ENCODE results near the gene FTH1. TPM values are rescaled to one million over a fixed set of nuclear protein-coding genes. Genes with fewer than 3 reads are reported as not detected.
A peak's percentile ranks its signal among the peaks of the same experiment; 100 is the strongest.

Gene FTH1
- total and polyA plus RNA-seq, 2 of the 4 experiments (the other 2 are of a cell fraction): 344 to 2,516 TPM

DNA sequence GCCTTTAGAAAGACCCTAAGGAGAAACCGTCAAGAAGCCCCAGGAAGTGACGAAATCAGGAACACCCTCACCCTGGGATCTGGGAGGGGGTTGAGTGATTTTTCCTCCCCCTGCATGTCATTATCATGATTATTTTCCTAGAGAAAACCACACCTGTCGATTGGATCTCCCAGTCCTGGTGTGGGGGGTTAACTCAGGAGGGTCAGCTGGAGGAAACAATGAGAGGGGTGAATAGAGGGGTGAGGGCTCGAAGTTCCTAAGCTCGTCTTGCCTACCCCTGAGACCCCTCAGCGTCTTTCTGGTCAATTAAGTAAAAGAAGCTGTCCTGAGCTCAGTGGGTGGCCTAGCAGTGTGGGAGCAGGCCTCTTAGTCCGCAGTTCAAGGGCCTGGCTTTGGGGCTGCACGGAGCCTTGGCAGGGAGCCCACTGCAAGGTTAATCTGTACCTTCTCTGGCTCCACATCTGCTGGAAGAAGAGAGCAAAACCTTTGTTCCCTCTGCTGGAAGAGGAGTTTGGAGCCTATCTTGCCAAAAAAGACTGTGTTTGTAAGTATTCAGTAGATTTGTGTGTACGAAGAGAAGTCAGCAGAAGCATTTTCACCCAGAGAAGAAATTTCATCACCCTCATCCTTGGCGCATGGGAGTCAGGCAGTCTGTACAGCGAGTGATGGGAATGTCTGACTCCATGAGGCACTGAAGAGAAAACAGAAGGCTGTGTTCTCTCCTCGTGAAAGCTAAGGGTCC is 34.2 kb upstream of the FTH1 start:
- H4K5ac ChIP-seq (ENCODE audit: low read depth, low read length): no peak overlapping the region
- H3K9ac ChIP-seq (ENCODE audit: low read depth, low read length): no peak overlapping the region
- intact Hi-C loops (cut with micrococcal nuclease) (no loop called here), dilution Hi-C loops (cut with HindIII; ENCODE audit: low sequenced_read_pairs, unreplicated experiment) (no loop called here), in situ Hi-C loops (cut with MboI; ENCODE audit: low sequenced_read_pairs) (no loop called here)
- H2BK15ac ChIP-seq (ENCODE audit: low read depth, low read length): no peak overlapping the region
- no peak overlapping the region for H4K8ac ChIP-seq (ENCODE audit: low read depth in 2 of 2, low read length in 2 of 2)
- no peak overlapping the region for H2AK9ac ChIP-seq (replicated peaks; ENCODE audit: low read depth, low read length, poor library complexity)
- TF ChIP-seq SMC3 (IDR thresholded peaks at IDR 0.05; ENCODE audit: low read depth, low read length): no peak
- TF ChIP-seq MAZ (IDR thresholded peaks at IDR 0.05; ENCODE audit: borderline replicate concordance, low read depth, low read length): no peak
- TF ChIP-seq MXI1 (IDR thresholded peaks at IDR 0.05; ENCODE audit: borderline replicate concordance, low read depth, low read length): no peak
- TF ChIP-seq RCOR1 (IDR thresholded peaks at IDR 0.05; ENCODE audit: insufficient replicate concordance, low read length): no peak
- no peak for TF ChIP-seq POLR2A (IDR thresholded peaks at IDR 0.05; ENCODE audit: low read depth, low read length)
- TF ChIP-seq, protein P1, sequence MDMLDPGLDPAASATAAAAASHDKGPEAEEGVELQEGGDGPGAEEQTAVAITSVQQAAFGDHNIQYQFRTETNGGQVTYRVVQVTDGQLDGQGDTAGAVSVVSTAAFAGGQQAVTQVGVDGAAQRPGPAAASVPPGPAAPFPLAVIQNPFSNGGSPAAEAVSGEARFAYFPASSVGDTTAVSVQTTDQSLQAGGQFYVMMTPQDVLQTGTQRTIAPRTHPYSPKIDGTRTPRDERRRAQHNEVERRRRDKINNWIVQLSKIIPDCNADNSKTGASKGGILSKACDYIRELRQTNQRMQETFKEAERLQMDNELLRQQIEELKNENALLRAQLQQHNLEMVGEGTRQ (IDR thresholded peaks at IDR 0.05; ENCODE audit: low read depth, low read length): no peak
- no peak for TF ChIP-seq NFE2L2 (IDR thresholded peaks at IDR 0.05; ENCODE audit: low read depth, low read length)
- TF ChIP-seq RAD21 (IDR thresholded peaks at IDR 0.05; ENCODE audit: low read length): no peak
- no TSS peak for BruUV-seq (replicated peaks)
- peaks cover 10% of the 10 kb centered on the region for H3K9me3 ChIP-seq (ENCODE audit: control insufficient read depth, insufficient read depth, low read length)
- no peak overlapping the region for H3K4ac ChIP-seq (ENCODE audit: low read depth, low read length)
- H2BK120ac ChIP-seq (ENCODE audit: low read depth, low read length): no peak overlapping the region
- H3K27ac ChIP-seq (ENCODE audit: insufficient read depth, low read length): no peak overlapping the region
- H3K4me2 ChIP-seq (ENCODE audit: low read depth, low read length): no peak overlapping the region
- H3K9me1 ChIP-seq (ENCODE audit: insufficient read depth, low read length): no peaks in the 10 kb centered on the region
- H4K91ac ChIP-seq (ENCODE audit: insufficient read depth, low read depth, low read length): no peak overlapping the region
- no peak overlapping the region for H3K23ac ChIP-seq (ENCODE audit: low read depth, low read length)
- H3K56ac ChIP-seq (ENCODE audit: extremely low read depth, insufficient read depth, low read length): no peak overlapping the region
- no peaks in the 10 kb centered on the region for H3K36me3 ChIP-seq (ENCODE audit: control insufficient read depth, insufficient read depth, low read length)
- H3K27me3 ChIP-seq (ENCODE audit: control insufficient read depth, insufficient read depth, low read length): no peaks in the 10 kb centered on the region
- no peaks in the 10 kb centered on the region for H4K20me1 ChIP-seq (ENCODE audit: insufficient read depth, low read length)
- no peak overlapping the region for H3K4me3 ChIP-seq (ENCODE audit: insufficient read depth, low read depth, low read length)
- peaks cover 5% of the 10 kb centered on the region; the same call in 1 of the 2 replicates for H3K4me1 ChIP-seq (ENCODE audit: control insufficient read depth, insufficient read depth, low read length)
- no peak overlapping the region for H2AK5ac ChIP-seq (ENCODE audit: low read depth, low read length)
- WGBS, 2 experiments (ENCODE audit: extremely low coverage in 2 of 2, insufficient read length in 1 of 2): 8% methylated on average over 2 of the region's 12 CpGs; no CpG with 5 or more reads in 1 of the 2 experiments
- CTCF ChIA-PET: no interaction called here
- ATAC-seq (ENCODE audit: low read depth) (no peak), DNase-seq (no peak)
- no peak overlapping the region for H2AFZ ChIP-seq (replicated peaks; ENCODE audit: low read length, poor library complexity)
- POLR2A ChIA-PET (ENCODE audit: unreplicated experiment): no interaction called here
- H2BK5ac ChIP-seq (ENCODE audit: low read depth, low read length, poor library complexity, severe bottlenecking): no peak overlapping the region
- no peak overlapping the region for H3K14ac ChIP-seq (replicated peaks; ENCODE audit: low read depth, low read length)
- H3K79me1 ChIP-seq (ENCODE audit: low read depth in 1 of 2, low read length in 2 of 2): no peaks in the 10 kb centered on the region
- H3K18ac ChIP-seq (ENCODE audit: low read depth, low read length): 0 out of 2 replicates have a peak overlapping the region, but pooled peaks have one; percentile 18
- H2BK20ac ChIP-seq (ENCODE audit: low read depth, low read length): no peak overlapping the region

Data from IMR-90 (cell line).